ENCODE measurements around the gene DSP. TPM values are rescaled to one million over a fixed set of nuclear protein-coding genes. Genes with fewer than 3 reads are reported as not detected.

Gene DSP
- total RNA-seq, 4 donors from 2014 or later: 3.5 to 6.0 (median 4.7) TPM

- no peak for DNase-seq (ENCODE audit: low spot score in 2 of 2)
- H3K27me3 ChIP-seq: peaks cover 0 to 4% of the 10 kb centered on the region in 2 donors
- no peak overlapping the region for H3K4me3 ChIP-seq
- TF ChIP-seq POLR2A (IDR thresholded peaks at IDR 0.05) (no peak), EP300 (IDR thresholded peaks at IDR 0.05) (no peak), CTCF (IDR thresholded peaks at IDR 0.05) (no peak)
- peaks cover 0 to 8% (median 0%) of the 10 kb centered on the region in 4 donors for H3K4me1 ChIP-seq
- H3K36me3 ChIP-seq: no peaks in the 10 kb centered on the region
- H3K27ac ChIP-seq: no peak overlapping the region
- 93 to 95% methylated on average over 9 of the region's 9 CpGs for WGBS, 2 donors
- H3K9me3 ChIP-seq: no peaks in the 10 kb centered on the region
These were observed 30.9 kb downstream of the DSP start for GRCh38 chr6:7572213-7572943.

- Histone ChIP-seq H3K27me3 (peaks cover 0 to 6% of the 10 kb centered on the region in 2 donors), H3K4me3 (no peak overlapping the region), H3K27ac (no peak overlapping the region), H3K4me1 (no peaks in the 10 kb centered on the region), H3K36me3 (no peaks in the 10 kb centered on the region), H3K9me3 (no peaks in the 10 kb centered on the region)
- DNase-seq (ENCODE audit: low spot score in 2 of 2): no peak
- whole genome bisulfite sequencing, 2 donors: 54% methylated on average over 2 of the region's 2 CpGs
- TF ChIP-seq CTCF (IDR thresholded peaks at IDR 0.05) (no peak), POLR2A (IDR thresholded peaks at IDR 0.05) (no peak), EP300 (IDR thresholded peaks at IDR 0.05) (no peak)
These were observed 33.0 kb downstream of the DSP start for GRCh38 chr6:7574500-7574899.

GRCh38 chr6:7578516-7578915 lies 37.0 kb downstream of the DSP start:
- peaks cover 0 to 6% of the 10 kb centered on the region in 2 donors for H3K27me3 ChIP-seq
- no peaks in the 10 kb centered on the region for H3K4me1 ChIP-seq
- H3K36me3 ChIP-seq: no peaks in the 10 kb centered on the region
- TF ChIP-seq CTCF (IDR thresholded peaks at IDR 0.05): no peak
- TF ChIP-seq EP300 (IDR thresholded peaks at IDR 0.05): no peak
- TF ChIP-seq POLR2A (IDR thresholded peaks at IDR 0.05): no peak
- DNase-seq (ENCODE audit: low spot score in 2 of 2): no peak
- 0 to 51% methylated on average over 2 of the region's 2 CpGs for WGBS, 2 donors
- no peak overlapping the region for H3K4me3 ChIP-seq
- H3K27ac ChIP-seq: no peak overlapping the region
- no peaks in the 10 kb centered on the region for H3K9me3 ChIP-seq

- no peaks in the 10 kb centered on the region for H3K4me1 ChIP-seq
- no peak for DNase-seq (ENCODE audit: low spot score in 2 of 2)
- no peaks in the 10 kb centered on the region for H3K9me3 ChIP-seq
- TF ChIP-seq CTCF (IDR thresholded peaks at IDR 0.05) (no peak), POLR2A (IDR thresholded peaks at IDR 0.05) (no peak), EP300 (IDR thresholded peaks at IDR 0.05) (no peak)
- H3K36me3 ChIP-seq: no peaks in the 10 kb centered on the region
- H3K4me3 ChIP-seq: no peak overlapping the region
- 94 to 95% methylated on average over 2 of the region's 2 CpGs for WGBS, 2 donors
- H3K27me3 ChIP-seq: peaks cover 0 to 6% of the 10 kb centered on the region in 2 donors
- no peak overlapping the region for H3K27ac ChIP-seq
These were observed 37.5 kb downstream of the DSP start for GRCh38 chr6:7578931-7579330.

- H3K27ac ChIP-seq: no peak overlapping the region
- H3K4me1 ChIP-seq: no peaks in the 10 kb centered on the region
- TF ChIP-seq EP300 (IDR thresholded peaks at IDR 0.05): no peak
- no peak for TF ChIP-seq CTCF (IDR thresholded peaks at IDR 0.05)
- TF ChIP-seq POLR2A (IDR thresholded peaks at IDR 0.05): no peak
- no peaks in the 10 kb centered on the region for H3K36me3 ChIP-seq
- DNase-seq (ENCODE audit: low spot score in 2 of 2): no peak
- H3K9me3 ChIP-seq: no peaks in the 10 kb centered on the region
- 95 to 96% methylated on average over 9 of the region's 9 CpGs for WGBS, 2 donors
- peaks cover 0 to 6% of the 10 kb centered on the region in 2 donors for H3K27me3 ChIP-seq
- H3K4me3 ChIP-seq: no peak overlapping the region
These were observed 38.4 kb downstream of the DSP start for GRCh38 chr6:7579851-7580250.

All from tibial nerve (tissue), 4 donors.